HepG2 (cell line): ENCODE results near the gene TMC4. TPM values are rescaled to one million over a fixed set of nuclear protein-coding genes. Genes with fewer than 3 reads are reported as not detected.

ENCODE experiments used
- CBX1 ChIP-seq: IDR thresholded peaks from one replicate; pipeline ENCODE4 v1.6.1; 2016; ENCODE audit warnings: antibody characterized with exemption, low read depth
- DPF2 ChIP-seq: sonication (generic); formaldehyde crosslinking; IDR thresholded peaks from 2 replicates; pipeline ENCODE4 v1.4.0; 2020; ENCODE audit warnings: mild to moderate bottlenecking, low read depth, missing genetic modification reagents, borderline replicate concordance
- HNF4A ChIP-seq: sonication (generic); formaldehyde crosslinking; IDR thresholded peaks from 2 replicates; pipeline ENCODE4 v1.4.0; 2020; ENCODE audit warnings: missing genetic modification reagents
- KLF6 ChIP-seq: IDR thresholded peaks from 2 replicates; pipeline ENCODE4 v1.8.0; 2016; ENCODE audit warnings: missing biosample characterization, missing genetic modification reagents
- MXD4 ChIP-seq: IDR thresholded peaks from 2 replicates; pipeline ENCODE4 v1.6.1; 2016; ENCODE audit warnings: mild to moderate bottlenecking, missing biosample characterization, missing genetic modification reagents
- NCOA1 ChIP-seq: sonication (generic); formaldehyde crosslinking; IDR thresholded peaks from 2 replicates; pipeline ENCODE4 v1.9.0; 2021; ENCODE audit warnings: missing genetic modification reagents
- PHF8 ChIP-seq: sonication (generic); formaldehyde crosslinking; IDR thresholded peaks from 2 replicates; pipeline ENCODE4 v1.5.0; 2020; ENCODE audit warnings: missing genetic modification reagents
- SMAD3 ChIP-seq: sonication (generic); formaldehyde crosslinking; IDR thresholded peaks from 2 replicates; pipeline ENCODE4 v1.4.0; 2020; ENCODE audit warnings: missing genetic modification reagents
- SP140L ChIP-seq: sonication (generic); formaldehyde crosslinking; IDR thresholded peaks from 2 replicates; pipeline ENCODE4 v1.4.0; 2020; ENCODE audit warnings: missing genetic modification reagents, borderline replicate concordance
- SRSF9 ChIP-seq: fragments of 200-400 bp; formaldehyde crosslinking; IDR thresholded peaks from 2 replicates; pipeline ENCODE4 v1.6.1; 2018; ENCODE audit warnings: borderline replicate concordance, mild to moderate bottlenecking, low read depth, low read length; ENCODE audit not compliant: insufficient read depth, poor library complexity, severe bottlenecking
- TGIF2 ChIP-seq: IDR thresholded peaks from 2 replicates; pipeline ENCODE4 v1.6.1; 2016; ENCODE audit warnings: control low read depth, missing compliant biosample characterization
- TRIM24 ChIP-seq: sonication (generic); formaldehyde crosslinking; IDR thresholded peaks from 2 replicates; pipeline ENCODE4 v1.8.0; 2022; ENCODE audit warnings: mild to moderate bottlenecking, missing genetic modification reagents
- YEATS2 ChIP-seq: sonication (generic); formaldehyde crosslinking; IDR thresholded peaks from 2 replicates; pipeline ENCODE4 v1.4.0; 2020; ENCODE audit warnings: missing genetic modification reagents, borderline replicate concordance
- YEATS4 ChIP-seq: sonication (generic); formaldehyde crosslinking; IDR thresholded peaks from 2 replicates; pipeline ENCODE4 v1.4.0; 2020; ENCODE audit warnings: missing genetic modification reagents, borderline replicate concordance
- ZFP37 ChIP-seq: sonication (generic); formaldehyde crosslinking; IDR thresholded peaks from 2 replicates; pipeline ENCODE4 v1.4.0; 2020; ENCODE audit warnings: missing genetic modification reagents, borderline replicate concordance
- ZFX ChIP-seq: sonication (generic); formaldehyde crosslinking; IDR thresholded peaks from 2 replicates; pipeline ENCODE4 v1.4.0; 2020; ENCODE audit warnings: mild to moderate bottlenecking, low read depth, missing genetic modification reagents, moderate library complexity
- ZNF234 ChIP-seq: sonication (generic); formaldehyde crosslinking; conservative IDR thresholded peaks from 2 replicates; pipeline ENCODE4 v1.5.1; 2020; ENCODE audit warnings: mild to moderate bottlenecking, missing genetic modification reagents
- ZNF616 ChIP-seq: sonication (generic); formaldehyde crosslinking; IDR thresholded peaks from 2 replicates; pipeline ENCODE4 v1.5.0; 2020; ENCODE audit warnings: low read depth, mild to moderate bottlenecking, missing genetic modification reagents
- ZNF850 ChIP-seq: sonication (generic); formaldehyde crosslinking; conservative IDR thresholded peaks from 2 replicates; pipeline ENCODE4 v1.9.0; 2021; ENCODE audit warnings: mild to moderate bottlenecking, missing genetic modification reagents
- ZSCAN31 ChIP-seq: sonication (generic); formaldehyde crosslinking; IDR thresholded peaks from 2 replicates; pipeline ENCODE4 v1.5.0; 2020; ENCODE audit warnings: low read depth, mild to moderate bottlenecking, missing genetic modification reagents
- ZSCAN9 ChIP-seq: IDR thresholded peaks from 2 replicates; pipeline ENCODE4 v1.6.1; 2016; ENCODE audit warnings: borderline replicate concordance
- polyA plus RNA-seq, 8 experiments: library from polyadenylated mRNA; depleted of rRNA in 3 of 8; stranded (reverse) in 7 of 8; unstranded in 1 of 8; fragments of >200 nt; fragmentation: Illumina TruSeq in 4 of 8; extraction: Trizol in 4 of 8; gene quantifications; 2 replicates each; pipeline versions ENCODE4 v1.2.1 to v1.2.3, GENCODE V29; 2011 to 2016; ENCODE audit warnings: low read depth in 4 of 8, missing spikeins in 1 of 8, mixed read lengths in 1 of 8; ENCODE audit not compliant: insufficient read depth in 1 of 8
- total RNA-seq, 5 experiments: library from RNA; depleted of rRNA; stranded (reverse); fragments of >200 nt; fragmentation: Illumina TruSeq; extraction: Trizol; gene quantifications; 2 replicates each; pipeline ENCODE4 v1.2.3, GENCODE V29; 2016; ENCODE audit warnings: low read depth in 1 of 5
- TF ChIP-seq, protein P1 (sequence below), 2 experiments: sonication (generic) in 1 of 2; formaldehyde crosslinking in 1 of 2; IDR thresholded peaks; 2 replicates each; pipeline versions ENCODE4 v1.4.0 to v1.6.1; 2018 to 2020; ENCODE audit warnings: missing genetic modification reagents in 2 of 2, borderline replicate concordance in 1 of 2, low read depth in 1 of 2, mild to moderate bottlenecking in 1 of 2, missing biosample characterization in 1 of 2
- TF ChIP-seq, protein P2 (sequence below): sonication (generic); formaldehyde crosslinking; IDR thresholded peaks from 2 replicates; pipeline ENCODE4 v1.5.0; 2020; ENCODE audit warnings: mild to moderate bottlenecking, low read depth, missing genetic modification reagents, borderline replicate concordance
- TF ChIP-seq, protein P3 (sequence below): IDR thresholded peaks from 2 replicates; pipeline ENCODE4 v1.6.1; 2012; ENCODE audit warnings: inconsistent platforms
- TF ChIP-seq, protein P4 (sequence below): sonication (generic); IDR thresholded peaks from 2 replicates; pipeline ENCODE4 v1.6.1; 2016; ENCODE audit warnings: low read depth, borderline replicate concordance
- TF ChIP-seq, protein P5 (sequence below): sonication (generic); formaldehyde crosslinking; conservative IDR thresholded peaks from 2 replicates; pipeline ENCODE4 v1.5.0; 2020; ENCODE audit warnings: missing genetic modification reagents

The TMC4 gene
- total and polyA plus RNA-seq, 2 of the 13 experiments (the other 11 are each of a cell fraction or from before 2014, with no cell fraction given) = 0.13 to 0.24 TPM

DNA sequence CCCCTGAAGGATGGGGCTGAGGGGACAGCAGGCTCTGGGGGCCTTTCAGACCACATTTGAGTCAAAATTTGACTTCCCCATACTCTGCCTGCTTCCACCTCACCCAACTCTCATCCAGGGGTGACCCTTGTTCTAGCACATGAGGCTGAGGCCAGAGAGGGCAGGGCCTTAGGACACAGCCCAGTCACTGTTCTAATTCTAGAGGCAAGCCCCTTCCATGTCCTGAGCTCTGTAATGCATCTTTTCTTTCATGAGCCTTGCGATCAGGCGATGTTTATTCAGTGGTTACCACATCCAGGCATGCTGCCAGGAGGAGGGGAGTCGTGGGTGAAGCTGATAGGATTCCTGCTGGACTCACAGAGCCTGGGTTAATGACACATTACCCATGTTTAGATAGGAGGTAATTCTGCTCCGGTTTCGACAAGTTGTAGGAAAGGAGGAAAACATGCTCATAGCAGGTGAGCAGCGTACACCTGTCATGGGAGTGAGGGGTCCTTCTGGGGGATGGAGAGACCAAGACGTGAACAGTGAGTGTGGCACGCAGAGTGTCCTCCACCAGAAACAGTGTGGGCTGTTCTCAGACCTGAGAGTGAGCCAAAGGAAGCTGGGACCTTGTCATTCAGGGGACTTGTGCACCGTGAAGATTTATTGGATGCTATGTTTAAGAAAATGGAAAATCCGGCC is 37.0 kb upstream of the TMC4 start (continued):
- TF ChIP-seq, protein P1, sequence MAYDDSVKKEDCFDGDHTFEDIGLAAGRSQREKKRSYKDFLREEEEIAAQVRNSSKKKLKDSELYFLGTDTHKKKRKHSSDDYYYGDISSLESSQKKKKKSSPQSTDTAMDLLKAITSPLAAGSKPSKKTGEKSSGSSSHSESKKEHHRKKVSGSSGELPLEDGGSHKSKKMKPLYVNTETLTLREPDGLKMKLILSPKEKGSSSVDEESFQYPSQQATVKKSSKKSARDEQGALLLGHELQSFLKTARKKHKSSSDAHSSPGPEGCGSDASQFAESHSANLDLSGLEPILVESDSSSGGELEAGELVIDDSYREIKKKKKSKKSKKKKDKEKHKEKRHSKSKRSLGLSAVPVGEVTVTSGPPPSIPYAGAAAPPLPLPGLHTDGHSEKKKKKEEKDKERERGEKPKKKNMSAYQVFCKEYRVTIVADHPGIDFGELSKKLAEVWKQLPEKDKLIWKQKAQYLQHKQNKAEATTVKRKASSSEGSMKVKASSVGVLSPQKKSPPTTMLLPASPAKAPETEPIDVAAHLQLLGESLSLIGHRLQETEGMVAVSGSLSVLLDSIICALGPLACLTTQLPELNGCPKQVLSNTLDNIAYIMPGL (CRISPR knock-in tag; IDR thresholded peaks at IDR 0.05; ENCODE audit: borderline replicate concordance in 1 of 2, low read depth in 1 of 2) = peak in 1 of 2 experiments; percentile 38; a peak in 1 of 4 replicates
- TF ChIP-seq ZNF616 (no peak), NCOA1 (CRISPR knock-in tag) (no peak), DPF2 (peak; percentile 77; the same call in 1 of the 2 replicates), YEATS4 (CRISPR knock-in tag) (peak; percentile 51; the same call in 1 of the 2 replicates), SRSF9 (no peak), ZFP37 (CRISPR knock-in tag) (no peak), ZFX (CRISPR knock-in tag) (peak; percentile 44; the same call in 1 of the 2 replicates), HNF4A (CRISPR knock-in tag) (peak; percentile 77), SMAD3 (CRISPR knock-in tag) (peak; percentile 62; the same call in 1 of the 2 replicates), TRIM24 (CRISPR knock-in tag) (no peak), SP140L (CRISPR knock-in tag) (no peak), PHF8 (CRISPR knock-in tag) (no peak), CBX1 (no peak), TGIF2 (CRISPR knock-in tag) (peak; percentile 62; the same call in 1 of the 2 replicates), ZSCAN9 (CRISPR knock-in tag) (peak; percentile 70; the same call in 1 of the 2 replicates), ZSCAN31 (CRISPR knock-in tag) (peak; percentile 18; the same call in 1 of the 2 replicates), KLF6 (CRISPR knock-in tag) (no peak), ZNF234 (CRISPR knock-in tag) (no peak), MXD4 (CRISPR knock-in tag) (peak; percentile 39; the same call in 1 of the 2 replicates), ZNF850 (CRISPR knock-in tag) (no peak), YEATS2 (peak; percentile 47; the same call in 1 of the 2 replicates)
- TF ChIP-seq, protein P2, sequence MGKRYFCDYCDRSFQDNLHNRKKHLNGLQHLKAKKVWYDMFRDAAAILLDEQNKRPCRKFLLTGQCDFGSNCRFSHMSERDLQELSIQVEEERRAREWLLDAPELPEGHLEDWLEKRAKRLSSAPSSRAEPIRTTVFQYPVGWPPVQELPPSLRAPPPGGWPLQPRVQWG = no peak
- TF ChIP-seq, protein P3, sequence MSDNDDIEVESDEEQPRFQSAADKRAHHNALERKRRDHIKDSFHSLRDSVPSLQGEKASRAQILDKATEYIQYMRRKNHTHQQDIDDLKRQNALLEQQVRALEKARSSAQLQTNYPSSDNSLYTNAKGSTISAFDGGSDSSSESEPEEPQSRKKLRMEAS = peak; percentile 56; the same call in 1 of the 2 replicates
- TF ChIP-seq, protein P4, sequence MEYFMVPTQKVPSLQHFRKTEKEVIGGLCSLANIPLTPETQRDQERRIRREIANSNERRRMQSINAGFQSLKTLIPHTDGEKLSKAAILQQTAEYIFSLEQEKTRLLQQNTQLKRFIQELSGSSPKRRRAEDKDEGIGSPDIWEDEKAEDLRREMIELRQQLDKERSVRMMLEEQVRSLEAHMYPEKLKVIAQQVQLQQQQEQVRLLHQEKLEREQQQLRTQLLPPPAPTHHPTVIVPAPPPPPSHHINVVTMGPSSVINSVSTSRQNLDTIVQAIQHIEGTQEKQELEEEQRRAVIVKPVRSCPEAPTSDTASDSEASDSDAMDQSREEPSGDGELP = peak; percentile 66; the same call in 1 of the 2 replicates
- TF ChIP-seq, protein P5, sequence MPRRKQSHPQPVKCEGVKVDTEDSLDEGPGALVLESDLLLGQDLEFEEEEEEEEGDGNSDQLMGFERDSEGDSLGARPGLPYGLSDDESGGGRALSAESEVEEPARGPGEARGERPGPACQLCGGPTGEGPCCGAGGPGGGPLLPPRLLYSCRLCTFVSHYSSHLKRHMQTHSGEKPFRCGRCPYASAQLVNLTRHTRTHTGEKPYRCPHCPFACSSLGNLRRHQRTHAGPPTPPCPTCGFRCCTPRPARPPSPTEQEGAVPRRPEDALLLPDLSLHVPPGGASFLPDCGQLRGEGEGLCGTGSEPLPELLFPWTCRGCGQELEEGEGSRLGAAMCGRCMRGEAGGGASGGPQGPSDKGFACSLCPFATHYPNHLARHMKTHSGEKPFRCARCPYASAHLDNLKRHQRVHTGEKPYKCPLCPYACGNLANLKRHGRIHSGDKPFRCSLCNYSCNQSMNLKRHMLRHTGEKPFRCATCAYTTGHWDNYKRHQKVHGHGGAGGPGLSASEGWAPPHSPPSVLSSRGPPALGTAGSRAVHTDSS (CRISPR knock-in tag) = no peak
